NCI-H446 (cell line): ENCODE data around the gene SPECC1L.
"Not testable (repeated sequence)": the region's sequence is repeated elsewhere in the genome, so short reads cannot be mapped to it uniquely, and the experiment has no call there.

ENCODE experiments used
- DNase-seq, 2 experiments: peaks; one replicate each; lab custom pipeline; 2025; lab: John Stamatoyannopoulos, UW

The SPECC1L gene

GRCh38 chr22:24270556-24271385 lies at the start of gene SPECC1L:
TSS of gene SPECC1L (plus strand) at chr22:24270831. CDS start at chr22:24302232, 31,401 bp downstream.
- peak; percentile 91 to 96 for DNase-seq

- DNase-seq, result no peak
Measured at GRCh38 chr22:24224468-24224867, 46.2 kb upstream of the SPECC1L start.

GRCh38 chr22:24225044-24225601 lies 45.5 kb upstream of the SPECC1L start:
- DNase-seq, result no peak

GRCh38 chr22:24225951-24226350 lies 44.7 kb upstream of the SPECC1L start:
- no peak for DNase-seq

GRCh38 chr22:24230911-24231656 lies 39.5 kb upstream of the SPECC1L start:
- DNase-seq, result peak in 1 of 2 experiments; percentile 22

GRCh38 chr22:24231706-24232105 lies 38.9 kb upstream of the SPECC1L start:
- DNase-seq, result no peak

GRCh38 chr22:24232124-24232523 lies 38.5 kb upstream of the SPECC1L start:
- DNase-seq, result no peak

- DNase-seq, result no peak
Measured at GRCh38 chr22:24232725-24233124, 37.9 kb upstream of the SPECC1L start.

GRCh38 chr22:24233235-24233634 lies 37.4 kb upstream of the SPECC1L start:
- DNase-seq, result no peak

GRCh38 chr22:24233816-24234215 lies 36.8 kb upstream of the SPECC1L start:
- no peak for DNase-seq

- no peak for DNase-seq
Measured at GRCh38 chr22:24235315-24235714, 35.3 kb upstream of the SPECC1L start.

- DNase-seq, result no peak
Measured at GRCh38 chr22:24236656-24237055, 34.0 kb upstream of the SPECC1L start.

- not testable (repeated sequence) for DNase-seq
Measured at GRCh38 chr22:24238101-24238694, 32.4 kb upstream of the SPECC1L start.

GRCh38 chr22:24240381-24240780 lies 30.2 kb upstream of the SPECC1L start:
- no peak for DNase-seq

- not testable (repeated sequence) for DNase-seq
Measured at GRCh38 chr22:24240985-24241692, 29.5 kb upstream of the SPECC1L start.

- not testable (repeated sequence) for DNase-seq
Measured at GRCh38 chr22:24243417-24243816, 27.2 kb upstream of the SPECC1L start.

GRCh38 chr22:24244144-24244787 lies 26.4 kb upstream of the SPECC1L start:
- no peak for DNase-seq

- not testable (repeated sequence) for DNase-seq
Measured at GRCh38 chr22:24245030-24245431, 25.6 kb upstream of the SPECC1L start, which contains the start of gene GGT5. TSS of gene GGT5 (minus strand) at chr22:24245082. CDS start at chr22:24244725, 357 bp downstream.

GRCh38 chr22:24245584-24246561 lies 24.8 kb upstream of the SPECC1L start:
- not testable (repeated sequence) for DNase-seq

GRCh38 chr22:24247011-24247507 lies 23.6 kb upstream of the SPECC1L start:
- DNase-seq, result peak in 1 of 2 experiments; percentile 24
